H1 (cell line): ENCODE measurements around the gene ACOT12. TPM values are rescaled to one million over a fixed set of nuclear protein-coding genes. Genes with fewer than 3 reads are reported as not detected.

ENCODE experiments used
- ASH2L ChIP-seq: fragments of 200-600, 300-600 bp; sonication (generic); IDR thresholded peaks from one replicate; pipeline ENCODE4 v1.7.1; 2017; ENCODE audit warnings: low read length
- CHD7 ChIP-seq: fragments of 300-600 bp; sonication (generic); IDR thresholded peaks from 2 replicates; pipeline ENCODE4 v1.7.1; 2012; ENCODE audit warnings: low read length, moderate library complexity, mild to moderate bottlenecking, inconsistent platforms; ENCODE audit not compliant: insufficient replicate concordance
- CREB1 ChIP-seq: IDR thresholded peaks from 2 replicates; pipeline ENCODE4 v1.6.1; 2012; ENCODE audit warnings: inconsistent platforms
- RFX5 ChIP-seq: IDR thresholded peaks from 2 replicates; pipeline ENCODE4 v1.6.1; 2011; ENCODE audit warnings: low read depth, low read length, improper control_type of control experiment, borderline replicate concordance
- polyA plus RNA-seq, 7 experiments: library from polyadenylated mRNA; depleted of rRNA in 3 of 7; stranded (reverse) in 5 of 7; unstranded in 2 of 7; fragments of >200 nt in 5 of 7; fragments of 200-250 nt in 2 of 7; gene quantifications; 1 replicate in 5 of 7; 2 replicates in 1 of 7; 4 replicates in 1 of 7; pipeline versions ENCODE4 v1.2.1 to v1.2.3, GENCODE V29; 2011 to 2013; ENCODE audit warnings: missing spikeins in 2 of 7, mixed read lengths in 2 of 7
- total RNA-seq: library from RNA; stranded (reverse); fragmentation: NEBNext Ultra II Directional; extraction: Animal tissue kit (Norgen Biotek cat#: 25700); gene quantifications from 2 replicates; pipeline ENCODE4 v1.2.1, GENCODE V29; 2021

Gene ACOT12
- total and polyA plus RNA-seq, 2 of the 8 experiments (the other 6 are each of a cell fraction or from before 2014, with no cell fraction given) = 0.29 TPM; not detected in 1

DNA sequence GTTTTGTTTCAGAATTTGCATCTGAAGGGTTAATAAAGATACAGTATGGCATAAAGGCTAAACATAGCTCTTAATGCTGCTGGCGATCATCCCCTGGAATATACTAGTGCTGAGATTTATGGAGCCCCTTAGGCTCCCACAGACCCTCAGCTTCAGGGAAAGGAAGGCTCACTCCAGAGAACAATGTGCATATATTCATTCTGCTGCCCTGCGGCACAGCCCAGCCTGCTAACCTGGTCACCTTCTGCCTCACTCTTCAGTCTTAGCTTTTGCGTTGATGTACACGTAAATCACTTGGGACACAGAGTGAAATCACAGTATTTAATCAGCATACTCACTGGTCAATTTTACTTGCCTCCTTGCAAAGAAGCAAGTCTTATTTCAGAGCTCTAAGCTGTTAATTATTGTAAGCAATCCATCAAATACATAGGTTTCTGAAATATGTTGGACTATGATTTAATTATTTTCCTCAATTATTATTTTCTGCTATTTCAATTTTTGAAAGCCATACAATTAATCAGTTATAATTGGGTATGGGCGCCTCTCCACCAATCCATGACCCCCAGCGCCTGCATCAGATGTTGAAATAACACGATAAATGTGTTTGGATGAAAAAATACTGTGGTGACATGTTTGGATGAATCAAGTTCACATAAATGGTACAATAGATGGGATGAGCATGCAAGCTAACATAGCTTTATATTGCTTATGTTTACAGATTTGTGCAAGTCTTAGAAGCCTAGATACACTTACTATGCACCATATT lies 11.4 kb upstream of the ACOT12 start (continued):
- TF ChIP-seq CHD7 (no peak), ASH2L (no peak), RFX5 (no peak), CREB1 (no peak)
